Neural progenitor cell (in vitro differentiated cells): ENCODE data around the gene PPP2CA. TPM values are rescaled to one million over a fixed set of nuclear protein-coding genes. Genes with fewer than 3 reads are reported as not detected.
"Not testable (repeated sequence)": the region's sequence is repeated elsewhere in the genome, so short reads cannot be mapped to it uniquely, and the experiment has no call there.

Source experiments
- DNase-seq: peaks from one replicate; pipeline ENCODE4 v3.0.0-alpha.2; 2016; ENCODE audit warnings: low spot score
- H2AFZ ChIP-seq: fragments of 200-600 bp; sonication (generic); replicated peaks from 2 replicates; pipeline ENCODE4 v1.6.1; 2016; ENCODE audit warnings: antibody characterized with exemption
- H3F3A ChIP-seq: fragments of 200-600 bp; sonication (generic); 2 replicates; pipeline ENCODE4 v1.6.1; 2016; ENCODE audit warnings: antibody characterized with exemption, low read depth
- H3K27ac ChIP-seq: fragments of 200-600 bp; sonication (generic); 2 replicates; pipeline ENCODE4 v1.5.1; 2016; ENCODE audit warnings: mild to moderate bottlenecking
- H3K27me3 ChIP-seq: fragments of 200-600 bp; sonication (generic); 2 replicates; pipeline ENCODE4 v1.6.1; 2016; ENCODE audit warnings: mild to moderate bottlenecking, moderate library complexity
- H3K36me3 ChIP-seq: fragments of 200-600 bp; sonication (generic); 2 replicates; pipeline ENCODE4 v1.5.1; 2016
- H3K4me1 ChIP-seq: fragments of 200-600 bp; sonication (generic); 2 replicates; pipeline ENCODE4 v1.6.1; 2016; ENCODE audit warnings: mixed run types
- H3K4me2 ChIP-seq: fragments of 200-600 bp; sonication (generic); 2 replicates; pipeline ENCODE4 v1.6.1; 2016
- H3K4me3 ChIP-seq: fragments of 200-600 bp; sonication (generic); 2 replicates; pipeline ENCODE4 v1.5.1; 2016
- H3K79me2 ChIP-seq: fragments of 200-600 bp; sonication (generic); 2 replicates; pipeline ENCODE4 v1.6.1; 2016; ENCODE audit warnings: low read depth
- H3K9ac ChIP-seq: fragments of 200-600 bp; sonication (generic); 2 replicates; pipeline ENCODE4 v1.6.1; 2016
- H3K9me3 ChIP-seq: fragments of 200-600 bp; sonication (generic); 2 replicates; pipeline ENCODE4 v1.5.1; 2016; ENCODE audit warnings: low read depth
- H4K20me1 ChIP-seq: fragments of 200-600 bp; sonication (generic); 2 replicates; pipeline ENCODE4 v1.6.1; 2016; ENCODE audit warnings: low read depth
- H3K27ac Mint-ChIP-seq: 3 replicates; pipeline ENCODE4 v1.8.0; 2021; ENCODE audit warnings: mixed read lengths
- H3K27me3 Mint-ChIP-seq: 2 replicates; pipeline ENCODE4 v1.8.0; 2022; ENCODE audit warnings: low read depth, mild to moderate bottlenecking, inconsistent platforms, moderate library complexity, mixed read lengths; ENCODE audit not compliant: insufficient read depth
- H3K36me3 Mint-ChIP-seq: 3 replicates; pipeline ENCODE4 v1.8.0; 2021; ENCODE audit warnings: mixed read lengths
- H3K4me1 Mint-ChIP-seq: 3 replicates; pipeline ENCODE4 v1.8.0; 2021; ENCODE audit warnings: mixed read lengths
- H3K4me3 Mint-ChIP-seq: 3 replicates; pipeline ENCODE4 v1.8.0; 2021; ENCODE audit warnings: mild to moderate bottlenecking, moderate library complexity, mixed read lengths
- H3K9me3 Mint-ChIP-seq: 3 replicates; pipeline ENCODE4 v1.8.0; 2020; ENCODE audit warnings: mixed read lengths
- EZH2 ChIP-seq: fragments of 200-600 bp; sonication (generic); IDR thresholded peaks from 2 replicates; pipeline ENCODE4 v1.6.1; 2017; ENCODE audit warnings: antibody characterized with exemption, mild to moderate bottlenecking, moderate library complexity
- EZH2phosphoT487 ChIP-seq: fragments of 200-600 bp; sonication (generic); IDR thresholded peaks from 2 replicates; pipeline ENCODE4 v1.6.1; 2017; ENCODE audit warnings: antibody characterized with exemption
- total RNA-seq: library from RNA; depleted of rRNA; stranded (reverse); fragments of >200 nt; gene quantifications from 2 replicates; pipeline ENCODE4 v1.2.3, GENCODE V29; 2015; ENCODE audit warnings: low replicate concordance
- TF ChIP-seq, protein P1 (sequence below): fragments of 200-600 bp; sonication (generic); IDR thresholded peaks from 2 replicates; pipeline ENCODE4 v1.5.1; 2017; ENCODE audit warnings: antibody characterized with exemption, mild to moderate bottlenecking

Gene PPP2CA
- total RNA-seq, 1 donor from 2014 or later: 216 TPM

DNA sequence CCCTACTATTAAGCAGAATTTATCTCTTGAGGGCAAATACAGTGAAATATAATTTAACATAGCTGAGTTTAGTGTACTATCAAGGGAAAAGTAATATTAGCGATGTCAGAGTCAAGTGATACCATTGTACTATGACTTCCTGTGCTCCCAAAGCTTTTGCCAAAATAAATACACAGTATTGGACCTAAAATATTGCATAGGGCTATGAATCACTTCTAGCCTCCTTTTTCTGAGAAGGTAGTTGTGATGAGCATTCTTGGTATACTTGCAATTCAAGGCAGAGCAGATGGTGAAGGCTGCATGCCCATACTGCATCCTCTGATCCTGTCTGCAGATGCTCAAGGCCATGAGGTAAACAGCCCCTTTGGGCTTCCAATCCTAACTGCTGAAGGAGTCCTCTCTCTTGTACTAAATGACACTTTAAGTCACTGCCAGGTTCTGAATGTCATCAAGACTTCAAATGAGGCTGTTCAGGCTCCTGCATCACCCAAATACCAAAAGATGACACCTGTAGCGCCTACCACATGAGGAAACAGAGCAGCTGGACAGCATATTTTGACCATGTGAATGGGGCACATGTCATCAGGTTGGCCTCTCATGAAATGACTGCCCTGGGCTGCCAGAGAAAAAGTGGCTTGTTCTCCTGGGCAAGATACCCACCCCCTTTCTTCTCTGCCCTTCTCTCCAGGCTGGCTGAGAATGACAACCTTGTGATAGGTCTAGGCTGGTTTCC, 29.7 kb upstream of the PPP2CA start:
- no peaks in the 10 kb centered on the region for H3K4me1 ChIP-seq
- Mint-ChIP-seq H3K4me3 (no peak overlapping the region), H3K4me1 (no peaks in the 10 kb centered on the region), H3K27me3 (no peaks in the 10 kb centered on the region), H3K27ac (no peak overlapping the region), H3K36me3 (no peaks in the 10 kb centered on the region), H3K9me3 (no peaks in the 10 kb centered on the region)
- DNase-seq: no peak
- no peaks in the 10 kb centered on the region for H3K27me3 ChIP-seq
- no peak overlapping the region for H2AFZ ChIP-seq
- H3K9me3 ChIP-seq: no peaks in the 10 kb centered on the region
- no peak overlapping the region for H3K27ac ChIP-seq
- H3F3A ChIP-seq: no peaks in the 10 kb centered on the region
- no peak for TF ChIP-seq EZH2phosphoT487
- TF ChIP-seq, protein P1, sequence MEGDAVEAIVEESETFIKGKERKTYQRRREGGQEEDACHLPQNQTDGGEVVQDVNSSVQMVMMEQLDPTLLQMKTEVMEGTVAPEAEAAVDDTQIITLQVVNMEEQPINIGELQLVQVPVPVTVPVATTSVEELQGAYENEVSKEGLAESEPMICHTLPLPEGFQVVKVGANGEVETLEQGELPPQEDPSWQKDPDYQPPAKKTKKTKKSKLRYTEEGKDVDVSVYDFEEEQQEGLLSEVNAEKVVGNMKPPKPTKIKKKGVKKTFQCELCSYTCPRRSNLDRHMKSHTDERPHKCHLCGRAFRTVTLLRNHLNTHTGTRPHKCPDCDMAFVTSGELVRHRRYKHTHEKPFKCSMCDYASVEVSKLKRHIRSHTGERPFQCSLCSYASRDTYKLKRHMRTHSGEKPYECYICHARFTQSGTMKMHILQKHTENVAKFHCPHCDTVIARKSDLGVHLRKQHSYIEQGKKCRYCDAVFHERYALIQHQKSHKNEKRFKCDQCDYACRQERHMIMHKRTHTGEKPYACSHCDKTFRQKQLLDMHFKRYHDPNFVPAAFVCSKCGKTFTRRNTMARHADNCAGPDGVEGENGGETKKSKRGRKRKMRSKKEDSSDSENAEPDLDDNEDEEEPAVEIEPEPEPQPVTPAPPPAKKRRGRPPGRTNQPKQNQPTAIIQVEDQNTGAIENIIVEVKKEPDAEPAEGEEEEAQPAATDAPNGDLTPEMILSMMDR: no peak
- TF ChIP-seq EZH2: no peak
- no peaks in the 10 kb centered on the region for H3K79me2 ChIP-seq
- H3K4me2 ChIP-seq: no peak overlapping the region
- H3K9ac ChIP-seq: no peak overlapping the region
- H4K20me1 ChIP-seq: no peaks in the 10 kb centered on the region
- H3K4me3 ChIP-seq: no peak overlapping the region
- no peaks in the 10 kb centered on the region for H3K36me3 ChIP-seq

DNA sequence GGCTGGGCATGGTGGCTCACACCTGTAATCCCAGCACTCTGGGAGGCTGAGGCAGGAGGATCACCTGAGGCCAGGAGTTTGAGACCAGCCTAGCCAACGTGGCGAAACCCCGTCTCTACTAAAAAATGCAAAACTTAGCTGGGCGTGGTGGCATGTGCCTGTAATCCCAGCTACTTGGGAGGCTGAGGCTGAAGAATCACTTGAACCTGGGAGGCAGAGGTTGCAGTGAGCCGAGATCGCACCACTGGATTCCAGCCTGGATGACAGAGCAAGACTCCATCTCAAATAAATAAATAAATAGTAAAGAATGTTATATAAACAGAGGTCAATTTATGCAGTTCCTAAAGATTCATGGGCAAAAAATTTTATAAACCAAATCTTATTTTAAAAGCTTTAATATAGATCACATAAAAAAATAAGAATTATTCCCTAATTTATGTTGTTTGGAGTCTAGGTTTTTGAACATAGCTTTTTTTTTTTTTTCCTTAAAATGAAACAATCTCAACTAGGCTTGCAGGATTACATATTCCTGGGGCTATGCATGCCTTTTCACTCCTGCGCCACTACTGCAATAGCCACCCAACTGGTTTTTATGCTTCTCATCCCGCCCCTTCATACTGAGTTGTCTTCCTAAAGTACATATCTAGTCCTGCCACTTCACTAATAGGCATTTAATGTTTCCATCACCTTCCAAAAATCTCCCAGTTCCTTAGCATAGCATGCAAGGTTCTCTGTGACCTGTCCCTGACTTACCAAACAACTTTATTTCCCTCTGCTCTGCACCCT, 27.7 kb upstream of the PPP2CA start:
- H3K4me3 Mint-ChIP-seq, H3K4me1 ChIP-seq, H3K9me3 ChIP-seq, H3K27me3 ChIP-seq, DNase-seq, H3K36me3 Mint-ChIP-seq, H3K4me1 Mint-ChIP-seq, H3K36me3 ChIP-seq, H3K27me3 Mint-ChIP-seq, H3K9me3 Mint-ChIP-seq, H2AFZ ChIP-seq, H3K27ac Mint-ChIP-seq, H3K9ac ChIP-seq, H3F3A ChIP-seq, H3K4me2 ChIP-seq, H4K20me1 ChIP-seq, H3K79me2 ChIP-seq, H3K4me3 ChIP-seq, H3K27ac ChIP-seq: not testable (repeated sequence)

DNA sequence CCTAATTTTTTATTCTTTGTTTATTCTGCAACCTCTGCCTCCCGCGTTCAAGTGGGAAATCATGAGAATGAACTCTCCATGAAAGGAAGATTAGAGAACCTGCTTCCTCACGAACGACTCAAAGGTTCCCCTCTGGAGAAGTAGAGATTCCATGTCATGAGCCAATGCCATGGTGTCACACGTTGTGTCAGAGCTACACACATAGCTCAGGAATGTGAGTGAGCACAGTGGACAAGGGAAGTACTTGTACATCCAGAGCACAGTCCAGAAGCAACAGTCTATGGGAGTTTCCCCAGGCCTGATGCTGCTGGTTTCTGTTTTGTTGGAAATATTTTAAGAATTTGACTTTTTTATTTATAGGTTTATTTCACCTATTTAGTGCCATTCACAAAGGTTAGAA, 26.8 kb upstream of the PPP2CA start:
- Histone ChIP-seq H2AFZ (no peak overlapping the region), H3K4me1 (peaks cover 4% of the 10 kb centered on the region)
- no peak overlapping the region for H3K27ac Mint-ChIP-seq

More for the DNA sequence above, 26.8 kb upstream of the PPP2CA start:
- Mint-ChIP-seq H3K4me3 (no peak overlapping the region), H3K4me1 (peaks cover 8% of the 10 kb centered on the region), H3K9me3 (no peaks in the 10 kb centered on the region), H3K36me3 (no peaks in the 10 kb centered on the region), H3K27me3 (no peaks in the 10 kb centered on the region)
- no peaks in the 10 kb centered on the region for H3K27me3 ChIP-seq
- no peak overlapping the region for H3K4me2 ChIP-seq
- H3K9me3 ChIP-seq: no peaks in the 10 kb centered on the region
- H3K4me3 ChIP-seq: no peak overlapping the region
- no peaks in the 10 kb centered on the region for H3K36me3 ChIP-seq
- no peak for DNase-seq
- no peak for TF ChIP-seq EZH2phosphoT487
- no peak for TF ChIP-seq EZH2
- TF ChIP-seq, protein P1: no peak
- H3K79me2 ChIP-seq: no peaks in the 10 kb centered on the region
- H3K27ac ChIP-seq: no peak overlapping the region
- H3F3A ChIP-seq: no peaks in the 10 kb centered on the region
- no peak overlapping the region for H3K9ac ChIP-seq
- H4K20me1 ChIP-seq: no peaks in the 10 kb centered on the region
